Measurements from ENCODE around the gene S1PR5.
A peak's percentile ranks its signal among the peaks of the same experiment; 100 is the strongest.

The S1PR5 gene

DNA sequence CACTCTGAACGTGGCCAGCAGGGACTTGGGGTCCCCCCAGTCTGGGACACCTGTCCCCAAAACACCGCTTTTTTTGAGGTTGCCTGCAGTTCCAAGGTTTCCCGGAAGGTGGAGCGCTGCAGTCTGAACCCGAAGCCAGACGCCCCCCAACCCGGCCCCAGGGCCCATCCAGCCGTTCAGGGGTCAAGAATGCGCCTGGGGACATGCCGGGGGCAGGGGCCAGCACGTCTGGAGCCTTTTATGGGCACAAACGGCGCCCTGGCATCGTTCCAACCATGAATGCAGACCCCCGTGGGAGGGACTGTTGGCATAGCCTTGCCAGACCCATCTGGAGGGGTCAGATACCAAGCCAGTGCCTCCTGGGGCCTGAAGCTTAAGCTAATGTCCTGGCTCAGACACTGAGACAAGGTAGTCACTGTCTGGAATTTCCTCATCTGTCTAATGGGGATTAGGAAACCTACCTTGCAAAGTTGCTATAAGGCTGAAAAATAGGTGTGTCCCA is 6.9 kb downstream of the S1PR5 start:
- no peak overlapping the region for H3K4me3 ChIP-seq (ENCODE audit: low read length)
- H3F3A ChIP-seq (ENCODE audit: control insufficient read depth, insufficient read depth), result 0 out of 2 replicates have a peak, but pooled peaks cover 3% of the 10 kb centered on the region
- H3K4me2 ChIP-seq (ENCODE audit: low read length), result peak overlapping the region; percentile 27; the same call in 1 of the 2 replicates
- H3K9me3 ChIP-seq (ENCODE audit: control insufficient read depth, insufficient read depth, low read length), result no peaks in the 10 kb centered on the region
- TF ChIP-seq, protein P1, sequence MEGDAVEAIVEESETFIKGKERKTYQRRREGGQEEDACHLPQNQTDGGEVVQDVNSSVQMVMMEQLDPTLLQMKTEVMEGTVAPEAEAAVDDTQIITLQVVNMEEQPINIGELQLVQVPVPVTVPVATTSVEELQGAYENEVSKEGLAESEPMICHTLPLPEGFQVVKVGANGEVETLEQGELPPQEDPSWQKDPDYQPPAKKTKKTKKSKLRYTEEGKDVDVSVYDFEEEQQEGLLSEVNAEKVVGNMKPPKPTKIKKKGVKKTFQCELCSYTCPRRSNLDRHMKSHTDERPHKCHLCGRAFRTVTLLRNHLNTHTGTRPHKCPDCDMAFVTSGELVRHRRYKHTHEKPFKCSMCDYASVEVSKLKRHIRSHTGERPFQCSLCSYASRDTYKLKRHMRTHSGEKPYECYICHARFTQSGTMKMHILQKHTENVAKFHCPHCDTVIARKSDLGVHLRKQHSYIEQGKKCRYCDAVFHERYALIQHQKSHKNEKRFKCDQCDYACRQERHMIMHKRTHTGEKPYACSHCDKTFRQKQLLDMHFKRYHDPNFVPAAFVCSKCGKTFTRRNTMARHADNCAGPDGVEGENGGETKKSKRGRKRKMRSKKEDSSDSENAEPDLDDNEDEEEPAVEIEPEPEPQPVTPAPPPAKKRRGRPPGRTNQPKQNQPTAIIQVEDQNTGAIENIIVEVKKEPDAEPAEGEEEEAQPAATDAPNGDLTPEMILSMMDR (IDR thresholded peaks at IDR 0.05; ENCODE audit: low read depth, low read length, poor library complexity, severe bottlenecking), result peak; percentile 91
- no peak for TF ChIP-seq EZH2phosphoT487 (IDR thresholded peaks at IDR 0.05; ENCODE audit: borderline replicate concordance, low read length)
- H3K4me1 ChIP-seq (ENCODE audit: control insufficient read depth, low read length), result peaks cover 10% of the 10 kb centered on the region
- no peak overlapping the region for H3K27ac ChIP-seq (ENCODE audit: low read depth, low read length)
- no peaks in the 10 kb centered on the region for H3K9me2 ChIP-seq (replicated peaks; ENCODE audit: control insufficient read depth, low read length)
- no peaks in the 10 kb centered on the region for H3K79me2 ChIP-seq (ENCODE audit: control insufficient read depth, low read length)
- H3K36me3 ChIP-seq (ENCODE audit: control insufficient read depth, low read length), result no peaks in the 10 kb centered on the region
- H4K20me1 ChIP-seq (ENCODE audit: control insufficient read depth, insufficient read depth, low read depth, low read length), result no peaks in the 10 kb centered on the region
- peaks cover 14% of the 10 kb centered on the region for H3K27me3 ChIP-seq (ENCODE audit: control insufficient read depth, low read length)

DNA sequence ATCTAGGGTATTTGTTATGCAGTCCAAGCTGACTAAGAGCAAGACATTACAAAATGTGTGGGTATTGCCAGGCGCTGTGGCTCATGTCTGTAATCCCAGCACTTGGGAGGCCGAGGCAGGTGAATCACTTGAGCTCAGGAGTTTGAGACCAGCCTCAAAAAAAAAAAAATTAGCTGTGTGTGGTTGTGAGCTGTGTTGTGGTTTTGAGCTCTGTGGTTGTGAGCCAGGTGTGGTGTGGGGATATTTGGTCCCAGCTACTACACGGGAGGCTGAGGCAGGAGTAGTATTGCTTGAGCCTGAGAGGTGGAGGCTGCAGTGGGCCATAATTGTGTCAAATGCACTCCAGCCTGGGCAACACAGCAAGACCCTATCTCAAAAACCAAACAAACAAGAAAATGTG is 8.5 kb downstream of the S1PR5 start:
- peaks cover 14% of the 10 kb centered on the region for H3K27me3 ChIP-seq (ENCODE audit: control insufficient read depth, low read length)
- H3K4me1 ChIP-seq (ENCODE audit: control insufficient read depth, low read length), result peaks cover 12% of the 10 kb centered on the region
- no peaks in the 10 kb centered on the region for H3K79me2 ChIP-seq (ENCODE audit: control insufficient read depth, low read length)
- no peaks in the 10 kb centered on the region for H3K36me3 ChIP-seq (ENCODE audit: control insufficient read depth, low read length)
- H4K20me1 ChIP-seq (ENCODE audit: control insufficient read depth, insufficient read depth, low read depth, low read length), result no peaks in the 10 kb centered on the region
- TF ChIP-seq EZH2phosphoT487 (IDR thresholded peaks at IDR 0.05; ENCODE audit: borderline replicate concordance, low read length), result no peak
- TF ChIP-seq, protein P1 (IDR thresholded peaks at IDR 0.05; ENCODE audit: low read depth, low read length, poor library complexity, severe bottlenecking), result no peak
- H3K27ac ChIP-seq (ENCODE audit: low read depth, low read length), result no peak overlapping the region
- H3K9me2 ChIP-seq (replicated peaks; ENCODE audit: control insufficient read depth, low read length), result no peaks in the 10 kb centered on the region
- H3F3A ChIP-seq (ENCODE audit: control insufficient read depth, insufficient read depth), result 0 out of 2 replicates have a peak, but pooled peaks cover 9% of the 10 kb centered on the region
- no peaks in the 10 kb centered on the region for H3K9me3 ChIP-seq (ENCODE audit: control insufficient read depth, insufficient read depth, low read length)
- H3K4me2 ChIP-seq (ENCODE audit: low read length), result no peak overlapping the region
- H3K4me3 ChIP-seq (ENCODE audit: low read length), result no peak overlapping the region

GRCh38 chr19:10508036-10508435 is 9.2 kb downstream of the S1PR5 start:
- no peaks in the 10 kb centered on the region for H3K36me3 ChIP-seq (ENCODE audit: control insufficient read depth, low read length)
- H3K4me3 ChIP-seq (ENCODE audit: low read length), result no peak overlapping the region
- H3K79me2 ChIP-seq (ENCODE audit: control insufficient read depth, low read length), result no peaks in the 10 kb centered on the region
- peaks cover 8% of the 10 kb centered on the region for H3K27me3 ChIP-seq (ENCODE audit: control insufficient read depth, low read length)
- H3K4me2 ChIP-seq (ENCODE audit: low read length), result no peak overlapping the region
- 0 out of 2 replicates have a peak, but pooled peaks cover 9% of the 10 kb centered on the region for H3F3A ChIP-seq (ENCODE audit: control insufficient read depth, insufficient read depth)
- H3K27ac ChIP-seq (ENCODE audit: low read depth, low read length), result no peak overlapping the region
- peaks cover 17% of the 10 kb centered on the region for H3K4me1 ChIP-seq (ENCODE audit: control insufficient read depth, low read length)
- H4K20me1 ChIP-seq (ENCODE audit: control insufficient read depth, insufficient read depth, low read depth, low read length), result no peaks in the 10 kb centered on the region
- TF ChIP-seq EZH2phosphoT487 (IDR thresholded peaks at IDR 0.05; ENCODE audit: borderline replicate concordance, low read length), result no peak
- TF ChIP-seq, protein P1 (IDR thresholded peaks at IDR 0.05; ENCODE audit: low read depth, low read length, poor library complexity, severe bottlenecking), result no peak
- H3K9me2 ChIP-seq (replicated peaks; ENCODE audit: control insufficient read depth, low read length), result no peaks in the 10 kb centered on the region
- no peaks in the 10 kb centered on the region for H3K9me3 ChIP-seq (ENCODE audit: control insufficient read depth, insufficient read depth, low read length)

All from DOHH2 (cell line).